Endodermal cell (in vitro differentiated cells): ENCODE results near the gene HACL1. TPM values are rescaled to one million over a fixed set of nuclear protein-coding genes. Genes with fewer than 3 reads are reported as not detected.

Experiments
- DNase-seq: peaks from one replicate; pipeline ENCODE4 v3.0.0-alpha.2; 2017
- H3K27ac ChIP-seq: 2 replicates; pipeline ENCODE4 v1.5.1; 2013; ENCODE audit warnings: mild to moderate bottlenecking, low read depth, low read length, moderate library complexity
- H3K27me3 ChIP-seq: 2 replicates; pipeline ENCODE4 v1.6.1; 2013; ENCODE audit warnings: mild to moderate bottlenecking, low read length, moderate library complexity; ENCODE audit not compliant: insufficient read depth, control insufficient read depth, poor library complexity, severe bottlenecking
- H3K36me3 ChIP-seq: 2 replicates; pipeline ENCODE4 v1.7.0; 2013; ENCODE audit warnings: mild to moderate bottlenecking, low read length, moderate library complexity; ENCODE audit not compliant: control insufficient read depth, insufficient read depth
- H3K4me1 ChIP-seq: one replicate; pipeline ENCODE4 v1.7.0; 2013; ENCODE audit warnings: low read length; ENCODE audit not compliant: control insufficient read depth, insufficient read depth
- H3K4me3 ChIP-seq: 2 replicates; pipeline ENCODE4 v1.5.1; 2013; ENCODE audit warnings: mild to moderate bottlenecking, low read length, moderate library complexity
- H3K9ac ChIP-seq: 2 replicates; pipeline ENCODE4 v1.6.1; 2013; ENCODE audit warnings: mild to moderate bottlenecking, low read length, moderate library complexity; ENCODE audit not compliant: poor library complexity, severe bottlenecking; ENCODE audit errors: extremely low read depth
- H3K9me3 ChIP-seq: 2 replicates; pipeline ENCODE4 v1.6.1; 2013; ENCODE audit warnings: mild to moderate bottlenecking, low read length, moderate library complexity; ENCODE audit not compliant: control insufficient read depth
- H3K27ac Mint-ChIP-seq: 2 replicates; pipeline ENCODE4 v1.8.0; 2020; ENCODE audit warnings: mixed read lengths
- H3K27me3 Mint-ChIP-seq: 2 replicates; pipeline ENCODE4 v1.8.0; 2021; ENCODE audit warnings: mild to moderate bottlenecking, mixed read lengths; ENCODE audit not compliant: insufficient read depth
- H3K36me3 Mint-ChIP-seq: 2 replicates; pipeline ENCODE4 v1.8.0; 2020; ENCODE audit warnings: low read depth, mixed read lengths
- H3K4me1 Mint-ChIP-seq: 2 replicates; pipeline ENCODE4 v1.8.0; 2020; ENCODE audit warnings: mixed read lengths
- H3K4me3 Mint-ChIP-seq: 2 replicates; pipeline ENCODE4 v1.8.0; 2020; ENCODE audit warnings: mild to moderate bottlenecking, moderate library complexity, mixed read lengths
- H3K9me3 Mint-ChIP-seq: 2 replicates; pipeline ENCODE4 v1.8.0; 2020; ENCODE audit warnings: mild to moderate bottlenecking, mixed read lengths
- WGBS, 2 experiments: methylation state at CpG; one replicate each; pipeline versions ENCODE4 v1.1.5 to v1.1.7; 2013; ENCODE audit warnings: missing lambda C conversion rate in 2 of 2, mixed read lengths in 1 of 2; ENCODE audit not compliant: insufficient coverage in 1 of 2, insufficient read length in 1 of 2; 5-methylcytosine and 5-hydroxymethylcytosine counted together
- total RNA-seq, 2 donors: library from RNA; stranded (reverse); fragmentation: NEBNext Ultra II Directional in 1 of 2; extraction: Animal tissue kit (Norgen Biotek cat#: 25700) in 1 of 2; gene quantifications; 2 replicates in 1 of 2; 3 replicates in 1 of 2; pipeline ENCODE4 v1.2.1, GENCODE V29; 2021
- TF ChIP-seq, protein P1 (sequence below): fragments of 200-600 bp; sonication (generic); conservative IDR thresholded peaks from 2 replicates; pipeline ENCODE4 v1.5.0; 2021; ENCODE audit warnings: antibody characterized with exemption, mild to moderate bottlenecking

The HACL1 gene
- total RNA-seq, 2 donors from 2014 or later = 39.4 to 41.8 TPM

DNA sequence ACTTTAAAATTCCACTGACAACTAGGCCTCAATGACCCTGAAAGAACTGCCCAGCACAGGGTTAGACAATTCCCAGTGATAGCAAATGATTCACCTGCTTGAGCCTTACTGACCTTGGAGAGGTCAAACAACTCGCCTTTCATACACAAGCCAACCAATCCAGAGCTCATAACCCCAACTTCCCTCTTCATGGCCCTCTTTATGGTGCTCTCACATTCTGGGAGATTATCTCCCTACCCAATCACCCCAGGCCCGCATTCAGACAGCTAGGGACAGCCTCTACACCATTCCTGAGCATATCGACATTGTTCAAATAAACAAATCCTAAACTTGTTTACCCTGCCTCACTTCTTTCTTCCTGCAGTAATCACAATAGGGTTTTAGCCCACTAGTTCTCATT lies 47.6 kb downstream of the HACL1 start:
- no peak overlapping the region for H3K27ac Mint-ChIP-seq

DNA sequence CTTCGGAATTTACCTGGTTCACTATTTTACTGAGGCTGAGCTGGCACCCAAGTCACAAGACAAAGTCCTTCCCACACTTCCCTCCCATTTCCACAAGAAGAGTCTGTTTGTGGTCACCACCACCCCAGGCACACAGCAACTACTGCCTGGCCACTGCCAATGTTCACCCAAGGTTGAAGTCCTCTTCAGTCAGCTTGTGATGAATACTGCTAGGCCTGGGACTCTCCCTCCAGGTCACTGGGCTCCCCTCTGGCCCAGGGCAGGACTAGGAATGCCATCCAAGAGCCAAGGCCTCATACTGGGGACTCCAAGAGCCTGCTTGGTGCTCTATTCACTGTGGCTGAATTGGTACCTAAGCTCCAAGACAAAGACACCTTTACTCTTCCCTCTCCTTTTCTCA lies 49.5 kb downstream of the HACL1 start:
- H3K27ac ChIP-seq = no peak overlapping the region
- WGBS, 2 experiments = 97% methylated on average over 1 of the region's 1 CpG; no CpG with 5 or more reads in 1 of the 2 experiments
- Mint-ChIP-seq H3K9me3 (no peaks in the 10 kb centered on the region), H3K4me3 (no peak overlapping the region), H3K27me3 (no peaks in the 10 kb centered on the region), H3K4me1 (peaks cover 7% of the 10 kb centered on the region), H3K27ac (peak overlapping the region; percentile 55), H3K36me3 (peaks cover 26% of the 10 kb centered on the region)
- H3K27me3 ChIP-seq = no peaks in the 10 kb centered on the region
- H3K4me3 ChIP-seq = no peak overlapping the region
- no peaks in the 10 kb centered on the region for H3K9me3 ChIP-seq
- no peak overlapping the region for H3K9ac ChIP-seq
- H3K4me1 ChIP-seq = no peaks in the 10 kb centered on the region
- no peak for DNase-seq
- peaks cover 5% of the 10 kb centered on the region for H3K36me3 ChIP-seq
- TF ChIP-seq, protein P1, sequence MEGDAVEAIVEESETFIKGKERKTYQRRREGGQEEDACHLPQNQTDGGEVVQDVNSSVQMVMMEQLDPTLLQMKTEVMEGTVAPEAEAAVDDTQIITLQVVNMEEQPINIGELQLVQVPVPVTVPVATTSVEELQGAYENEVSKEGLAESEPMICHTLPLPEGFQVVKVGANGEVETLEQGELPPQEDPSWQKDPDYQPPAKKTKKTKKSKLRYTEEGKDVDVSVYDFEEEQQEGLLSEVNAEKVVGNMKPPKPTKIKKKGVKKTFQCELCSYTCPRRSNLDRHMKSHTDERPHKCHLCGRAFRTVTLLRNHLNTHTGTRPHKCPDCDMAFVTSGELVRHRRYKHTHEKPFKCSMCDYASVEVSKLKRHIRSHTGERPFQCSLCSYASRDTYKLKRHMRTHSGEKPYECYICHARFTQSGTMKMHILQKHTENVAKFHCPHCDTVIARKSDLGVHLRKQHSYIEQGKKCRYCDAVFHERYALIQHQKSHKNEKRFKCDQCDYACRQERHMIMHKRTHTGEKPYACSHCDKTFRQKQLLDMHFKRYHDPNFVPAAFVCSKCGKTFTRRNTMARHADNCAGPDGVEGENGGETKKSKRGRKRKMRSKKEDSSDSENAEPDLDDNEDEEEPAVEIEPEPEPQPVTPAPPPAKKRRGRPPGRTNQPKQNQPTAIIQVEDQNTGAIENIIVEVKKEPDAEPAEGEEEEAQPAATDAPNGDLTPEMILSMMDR = no peak

More for the DNA sequence above, 47.6 kb downstream of the HACL1 start:
- peaks cover 7% of the 10 kb centered on the region for H3K4me1 Mint-ChIP-seq
- peaks cover 24% of the 10 kb centered on the region for H3K36me3 Mint-ChIP-seq
- DNase-seq = no peak
- Histone ChIP-seq H3K4me1 (no peaks in the 10 kb centered on the region), H3K27ac (no peak overlapping the region), H3K4me3 (no peak overlapping the region), H3K36me3 (peaks cover 5% of the 10 kb centered on the region), H3K27me3 (no peaks in the 10 kb centered on the region), H3K9ac (no peak overlapping the region), H3K9me3 (no peaks in the 10 kb centered on the region)
- WGBS, 2 experiments = 81 to 86% methylated on average over 3 of the region's 3 CpGs
- no peaks in the 10 kb centered on the region for H3K9me3 Mint-ChIP-seq
- H3K27me3 Mint-ChIP-seq = no peaks in the 10 kb centered on the region
- TF ChIP-seq, protein P1 = no peak
- H3K4me3 Mint-ChIP-seq = no peak overlapping the region

DNA sequence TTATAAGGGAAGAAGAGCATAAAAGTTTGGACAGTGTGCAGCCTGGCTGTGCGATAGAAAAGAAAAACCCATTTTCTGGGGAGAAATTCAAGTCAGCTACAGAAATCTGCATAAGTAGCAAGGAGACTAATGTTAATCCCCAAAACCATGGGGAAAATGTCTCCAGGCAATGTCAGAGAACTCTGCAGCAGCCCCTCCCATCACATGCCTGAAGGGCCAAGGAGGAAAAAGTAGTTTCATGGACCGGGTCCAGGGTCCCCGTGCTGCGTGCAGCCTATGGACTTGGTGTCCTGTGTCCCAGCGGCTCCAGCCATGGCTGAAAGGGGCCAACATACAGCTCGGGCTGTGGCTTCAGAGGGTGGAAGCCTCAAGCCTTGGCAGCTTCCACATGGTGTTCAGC lies 51.5 kb downstream of the HACL1 start:
- H3K4me3 Mint-ChIP-seq = no peak overlapping the region
- H3K27me3 Mint-ChIP-seq = no peaks in the 10 kb centered on the region
- Histone ChIP-seq H3K4me3 (no peak overlapping the region), H3K9ac (no peak overlapping the region), H3K27me3 (no peaks in the 10 kb centered on the region), H3K9me3 (no peaks in the 10 kb centered on the region), H3K4me1 (no peaks in the 10 kb centered on the region), H3K27ac (no peak overlapping the region), H3K36me3 (peaks cover 2% of the 10 kb centered on the region)
- H3K27ac Mint-ChIP-seq = no peak overlapping the region
- H3K4me1 Mint-ChIP-seq = peaks cover 7% of the 10 kb centered on the region
- DNase-seq = no peak
- no peaks in the 10 kb centered on the region for H3K9me3 Mint-ChIP-seq
- peaks cover 21% of the 10 kb centered on the region for H3K36me3 Mint-ChIP-seq
- TF ChIP-seq, protein P1 = no peak
- 84 to 94% methylated on average over 2 to 6 of the region's 6 CpGs for WGBS, 2 experiments
